ENCODE results near the gene ST3GAL2. TPM values are rescaled to one million over a fixed set of nuclear protein-coding genes. Genes with fewer than 3 reads are reported as not detected.

ST3GAL2 gene
- polyA plus RNA-seq, 2 of the 4 experiments (the other 2 are of a cell fraction): 11.1 to 16.3 TPM

DNA sequence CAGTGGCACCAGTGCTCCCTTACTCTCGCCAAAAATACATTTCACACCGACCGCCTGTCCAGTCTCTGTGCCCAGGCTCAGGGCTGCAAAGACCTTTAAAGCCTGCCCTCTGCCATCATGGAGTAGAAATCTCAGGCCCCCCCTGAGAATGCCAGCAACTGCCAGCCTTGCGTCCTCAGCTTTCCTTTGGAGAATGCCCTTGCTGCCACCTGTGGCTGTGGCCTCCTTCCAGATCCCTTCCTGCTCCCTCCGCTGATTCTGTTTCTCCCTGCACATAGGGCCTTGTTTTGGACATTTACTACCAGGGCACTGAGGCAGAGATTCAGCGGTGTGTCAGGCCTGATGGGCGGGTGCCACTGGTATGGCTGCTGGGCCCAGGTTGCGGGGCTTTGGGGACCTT is 28.7 kb upstream of the ST3GAL2 start:
- H3K27ac ChIP-seq: no peak overlapping the region
- POLR2A ChIA-PET: interaction anchor here (1.4 kb wide), 1 partner anchor 86 kb away, joined by 5 read pairs; no protein-coding TSS in a partner anchor
- no peak for FAIRE-seq
- ATAC-seq: no peak
- peaks cover 5% of the 10 kb centered on the region; the same call in 1 of the 3 replicates for H3K4me1 ChIP-seq
- no peaks in the 10 kb centered on the region for H3K9me3 ChIP-seq
- WGBS (ENCODE audit: missing lambda C conversion rate): 94% methylated on average over 8 of the region's 8 CpGs
- DNase-seq (ENCODE audit: low read depth in 1 of 2, low spot score in 1 of 2): no peak
- H3K4me2 ChIP-seq: no peak overlapping the region
- TF ChIP-seq CEBPB (IDR thresholded peaks at IDR 0.05) (no peak), MAX (IDR thresholded peaks at IDR 0.05) (no peak), RNF2 (IDR thresholded peaks at IDR 0.05; ENCODE audit: borderline replicate concordance, low read depth) (no peak), GATA3 (IDR thresholded peaks at IDR 0.05; ENCODE audit: borderline replicate concordance) (no peak), FOSL2 (IDR thresholded peaks at IDR 0.05) (no peak), FOSL2 (CRISPR knock-in tag; IDR thresholded peaks at IDR 0.05) (no peak), NR3C1 (IDR thresholded peaks at IDR 0.05) (no peak), JUNB (IDR thresholded peaks at IDR 0.05) (no peak), HOXA7 (CRISPR knock-in tag; IDR thresholded peaks at IDR 0.05) (no peak), KDM1A (IDR thresholded peaks at IDR 0.05; ENCODE audit: low read depth) (no peak), E2F6 (IDR thresholded peaks at IDR 0.05; ENCODE audit: borderline replicate concordance, low read depth) (no peak), EHF (CRISPR knock-in tag; IDR thresholded peaks at IDR 0.05) (no peak), POLR2AphosphoS2 (conservative IDR thresholded peaks at IDR 0.05; ENCODE audit: low read length) (no peak), HEYL (CRISPR knock-in tag; IDR thresholded peaks at IDR 0.05) (no peak), NPAS2 (CRISPR knock-in tag; IDR thresholded peaks at IDR 0.05; ENCODE audit: borderline replicate concordance) (no peak), HOXB5 (CRISPR knock-in tag; IDR thresholded peaks at IDR 0.05) (no peak), FOXS1 (CRISPR knock-in tag; IDR thresholded peaks at IDR 0.05) (no peak), TP53 (CRISPR knock-in tag; IDR thresholded peaks at IDR 0.05) (no peak)
- CTCF ChIA-PET: interaction anchor here (1.1 to 8.3 kb wide), 2 partner anchors 42 to 71 kb away, joined by 4 to 110 read pairs; no protein-coding TSS in a partner anchor
- no peak overlapping the region for H3K4me3 ChIP-seq

- WGBS (ENCODE audit: missing lambda C conversion rate): 93% methylated on average over 3 of the region's 11 CpGs
- FAIRE-seq (no peak), ATAC-seq (no peak)
These were observed 28.2 kb upstream of the ST3GAL2 start for GRCh38 chr16:70467113-70467512.

DNA sequence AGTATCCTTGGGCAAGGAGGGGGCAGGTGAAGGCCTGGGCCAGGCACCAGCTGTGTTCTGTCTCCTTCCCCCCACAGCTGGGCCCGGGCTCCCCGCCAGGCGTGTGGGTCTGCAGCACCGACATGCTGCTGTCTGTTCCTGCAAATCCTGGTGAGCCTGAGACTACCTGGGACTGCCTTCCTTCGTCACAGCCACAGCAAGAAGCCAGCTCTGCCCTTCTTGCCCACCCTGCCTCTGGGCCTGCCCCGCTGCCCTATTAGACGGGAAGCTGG is 27.8 kb upstream of the ST3GAL2 start:
- FAIRE-seq (no peak), DNase-seq (ENCODE audit: low read depth in 1 of 2, low spot score in 1 of 2) (no peak), ATAC-seq (no peak)
- H3K4me3 ChIP-seq: no peak overlapping the region
- H3K4me2 ChIP-seq: no peak overlapping the region
- peaks cover 5% of the 10 kb centered on the region; the same call in 1 of the 3 replicates for H3K4me1 ChIP-seq
- no peak overlapping the region for H3K27ac ChIP-seq
- WGBS (ENCODE audit: missing lambda C conversion rate): 83% methylated on average over 7 of the region's 7 CpGs
- ChIA-PET CTCF (interaction anchor here (0.8 to 1.1 kb wide), 2 partner anchors 41 to 106 kb away, joined by 3 to 4 read pairs; no protein-coding TSS in a partner anchor), POLR2A (no interaction called here)
- no peak for TF ChIP-seq RFX5 (IDR thresholded peaks at IDR 0.05)
- no peak for TF ChIP-seq MAFK (IDR thresholded peaks at IDR 0.05; ENCODE audit: partially characterized antibody)
- TF ChIP-seq JUN (IDR thresholded peaks at IDR 0.05): no peak
- TF ChIP-seq NR3C1 (IDR thresholded peaks at IDR 0.05): no peak
- TF ChIP-seq ZSCAN20 (CRISPR knock-in tag; IDR thresholded peaks at IDR 0.05): no peak
- H3K9me3 ChIP-seq: no peaks in the 10 kb centered on the region

More at GRCh38 chr16:70467113-70467512, 28.2 kb upstream of the ST3GAL2 start:
- Histone ChIP-seq H3K9me3 (no peaks in the 10 kb centered on the region), H3K4me2 (no peak overlapping the region), H3K27ac (no peak overlapping the region), H3K4me3 (no peak overlapping the region), H3K4me1 (peaks cover 5% of the 10 kb centered on the region; the same call in 1 of the 3 replicates)
- no peak for DNase-seq (ENCODE audit: low read depth in 1 of 2, low spot score in 1 of 2)
- POLR2A ChIA-PET: interaction anchor here (1.4 kb wide), 1 partner anchor 86 kb away, joined by 5 read pairs; no protein-coding TSS in a partner anchor
- TF ChIP-seq RARB (CRISPR knock-in tag; IDR thresholded peaks at IDR 0.05): no peak
- TF ChIP-seq KDM1A (IDR thresholded peaks at IDR 0.05; ENCODE audit: low read depth): no peak
- TF ChIP-seq MAX (IDR thresholded peaks at IDR 0.05): no peak
- TF ChIP-seq RFX5 (IDR thresholded peaks at IDR 0.05): no peak
- TF ChIP-seq FOSB (CRISPR knock-in tag; IDR thresholded peaks at IDR 0.05): no peak
- no peak for TF ChIP-seq SMC3 (IDR thresholded peaks at IDR 0.05)
- TF ChIP-seq EHMT2 (IDR thresholded peaks at IDR 0.05; ENCODE audit: low read depth): no peak
- peak; percentile 12 to 34; a peak in 2 of 5 replicates for TF ChIP-seq RAD21 (conservative IDR thresholded peaks at IDR 0.05 in 1 of 2, IDR thresholded peaks at IDR 0.05 in 1 of 2)
- CTCF ChIA-PET: interaction anchor here (0.8 to 8.3 kb wide), 3 partner anchors 42 to 107 kb away, joined by 3 to 110 read pairs (median 4); no protein-coding TSS in a partner anchor
